Stimulated activated CD8-positive, alpha-beta memory T cell treated with anti-CD3 and anti-CD28 coated beads, Interleukin-4, amount 100 ng/mL, for 4 hours (primary cell): Measurements from ENCODE around the gene SERPINA1.

Experiments
- DNase-seq, 2 donors: peaks; one replicate each; pipeline ENCODE4 v3.0.0-alpha.2; 2020; ENCODE audit warnings: low read depth in 2 of 2, low spot score in 1 of 2

The SERPINA1 gene

GRCh38 chr14:94384342-94384741 is 4.1 kb downstream of the SERPINA1 start:
- DNase-seq: no peak

GRCh38 chr14:94383777-94384176 is 4.6 kb downstream of the SERPINA1 start:
- no peak for DNase-seq

- DNase-seq: no peak
Observed at GRCh38 chr14:94382716-94383596, 5.4 kb downstream of the SERPINA1 start.

GRCh38 chr14:94382099-94382715 is 6.2 kb downstream of the SERPINA1 start:
- DNase-seq: no peak

GRCh38 chr14:94381149-94382030 is 7.0 kb downstream of the SERPINA1 start:
- DNase-seq: no peak

GRCh38 chr14:94380225-94381148 is 7.9 kb downstream of the SERPINA1 start:
- DNase-seq: no peak

GRCh38 chr14:94379291-94380224 is 8.8 kb downstream of the SERPINA1 start:
- DNase-seq: no peak

- DNase-seq: no peak
Observed at GRCh38 chr14:94378527-94379290, 9.7 kb downstream of the SERPINA1 start.

GRCh38 chr14:94377866-94378470 is 10.4 kb downstream of the SERPINA1 start:
- DNase-seq: no peak

GRCh38 chr14:94376976-94377865 is 11.2 kb downstream of the SERPINA1 start:
- DNase-seq: no peak

GRCh38 chr14:94376108-94376975 is 12.1 kb downstream of the SERPINA1 start:
- no peak for DNase-seq

GRCh38 chr14:94375552-94376107 is 12.8 kb downstream of the SERPINA1 start:
- no peak for DNase-seq

- no peak for DNase-seq
Observed at GRCh38 chr14:94374749-94375260, 13.6 kb downstream of the SERPINA1 start.

GRCh38 chr14:94374116-94374515 is 14.3 kb downstream of the SERPINA1 start:
- DNase-seq: no peak

- no peak for DNase-seq
Observed at GRCh38 chr14:94373708-94374107, 14.7 kb downstream of the SERPINA1 start.
